B cell (primary cell): ENCODE measurements around the gene CCDC85C. TPM values are rescaled to one million over a fixed set of nuclear protein-coding genes. Genes with fewer than 3 reads are reported as not detected.

Source experiments
- ATAC-seq: fragments of 200-7000 bp; cut with Tn5 transposase; one replicate; pipeline ENCODE4 v1.10.0; 2021; ENCODE audit warnings: low read depth, mild to moderate bottlenecking, moderate number of reproducible peaks, moderate library complexity
- CTCF ChIA-PET: fragments of 350-600 bp; sonication (Branson Sonifier 250); formaldehyde crosslinking; loops from one replicate; lab custom pipeline; 2021; ENCODE audit warnings: antibody characterized with exemption, inconsistent platforms; lab: Charles Lee
- POLR2A ChIA-PET: fragments of 350-600 bp; sonication (Branson Sonifier 250); formaldehyde crosslinking; loops from one replicate; lab custom pipeline; 2021; ENCODE audit warnings: antibody characterized with exemption; lab: Charles Lee
- DNase-seq: peaks from one replicate; pipeline ENCODE4 v3.0.0; 2013
- H2AFZ ChIP-seq: 2 replicates; pipeline ENCODE4 v1.6.1; 2012; ENCODE audit warnings: mild to moderate bottlenecking, low read depth, low read length; ENCODE audit not compliant: insufficient read depth, poor library complexity, severe bottlenecking
- H3K27ac ChIP-seq, 2 donors: 1 replicate in 1 of 2; 2 replicates in 1 of 2; pipeline ENCODE4 v1.5.1; 2012 to 2013; ENCODE audit warnings: low read length in 2 of 2, mild to moderate bottlenecking in 2 of 2, moderate library complexity in 1 of 2
- H3K27me3 ChIP-seq, 4 experiments: fragments of 200-600 bp in 1 of 4; sonication (generic) in 1 of 4; replicated peaks in 1 of 4; 1 replicate in 2 of 4; 2 replicates in 2 of 4; pipeline versions ENCODE4 v1.6.1 to v1.7.0; 2013 to 2016; ENCODE audit warnings: low read length in 3 of 4, mild to moderate bottlenecking in 2 of 4, mixed read lengths in 1 of 4, moderate library complexity in 1 of 4; ENCODE audit not compliant: insufficient read depth in 4 of 4, control insufficient read depth in 3 of 4; ENCODE audit errors: control extremely low read depth in 1 of 4
- H3K36me3 ChIP-seq, 2 experiments: replicated peaks in 1 of 2; 1 replicate in 1 of 2; 2 replicates in 1 of 2; pipeline versions ENCODE4 v1.6.1 to v1.7.1; 2013; ENCODE audit warnings: low read length in 1 of 2; ENCODE audit not compliant: insufficient read depth in 2 of 2, control insufficient read depth in 1 of 2; ENCODE audit errors: control extremely low read depth in 1 of 2, extremely low read depth in 1 of 2
- H3K4me1 ChIP-seq, 2 donors: fragments of 200-600 bp in 1 of 2; sonication (generic) in 1 of 2; 1 replicate in 1 of 2; 2 replicates in 1 of 2; pipeline versions ENCODE4 v1.5.1 to v1.6.1; 2013 to 2017; ENCODE audit warnings: low read length in 2 of 2; ENCODE audit not compliant: control insufficient read depth in 2 of 2, insufficient read depth in 2 of 2
- H3K4me2 ChIP-seq: replicated peaks from 2 replicates; pipeline ENCODE3; 2012; ENCODE audit warnings: mild to moderate bottlenecking, low read depth, low read length; ENCODE audit not compliant: poor library complexity, severe bottlenecking
- H3K4me3 ChIP-seq, 5 experiments: fragments of 200-600 bp in 1 of 5; sonication (generic) in 1 of 5; 1 replicate in 3 of 5; 2 replicates in 2 of 5; pipeline versions ENCODE4 v1.5.1 to v1.7.0; 2011 to 2016; ENCODE audit warnings: low read length in 4 of 5, mild to moderate bottlenecking in 4 of 5, low read depth in 2 of 5, control low read depth in 1 of 5, moderate library complexity in 1 of 5; ENCODE audit not compliant: insufficient read depth in 1 of 5; ENCODE audit errors: control extremely low read depth in 1 of 5, extremely low read depth in 1 of 5
- H3K79me2 ChIP-seq: fragments of 200-600 bp; sonication (generic); one replicate; pipeline ENCODE4 v1.6.0; 2016; ENCODE audit warnings: low read length; ENCODE audit not compliant: control insufficient read depth, insufficient read depth
- H3K9ac ChIP-seq: fragments of 200-600 bp; sonication (generic); 2 replicates; pipeline ENCODE4 v1.6.1; 2017; ENCODE audit warnings: mild to moderate bottlenecking, low read length, moderate library complexity
- H3K9me3 ChIP-seq, 3 donors: one replicate each; pipeline versions ENCODE4 v1.6.1 to v1.7.1; 2013; ENCODE audit warnings: low read length in 2 of 3; ENCODE audit not compliant: control insufficient read depth in 2 of 3, insufficient read depth in 1 of 3; ENCODE audit errors: control extremely low read depth in 1 of 3
- H4K20me1 ChIP-seq: 2 replicates; pipeline ENCODE4 v1.6.0; 2012; ENCODE audit warnings: mild to moderate bottlenecking, low read length; ENCODE audit not compliant: insufficient read depth, control insufficient read depth, poor library complexity, severe bottlenecking
- H3K27ac Mint-ChIP-seq: one replicate; pipeline ENCODE4 v1.8.0; 2021; ENCODE audit warnings: mixed read lengths
- H3K27me3 Mint-ChIP-seq: one replicate; pipeline ENCODE4 v1.8.0; 2021; ENCODE audit warnings: mixed read lengths
- H3K4me1 Mint-ChIP-seq: one replicate; pipeline ENCODE4 v1.8.0; 2021; ENCODE audit warnings: mixed read lengths
- H3K4me3 Mint-ChIP-seq: one replicate; pipeline ENCODE4 v1.8.0; 2021; ENCODE audit warnings: mixed read lengths
- H3K9me3 Mint-ChIP-seq: one replicate; pipeline ENCODE4 v1.8.0; 2022; ENCODE audit warnings: mixed read lengths; ENCODE audit not compliant: insufficient read depth
- EZH2 ChIP-seq: IDR thresholded peaks from 2 replicates; pipeline ENCODE4 v1.6.1; 2012; ENCODE audit warnings: borderline replicate concordance, low read depth, mild to moderate bottlenecking, moderate library complexity, low read length; ENCODE audit not compliant: insufficient read depth, poor library complexity, severe bottlenecking
- WGBS: methylation state at CpG from one replicate; pipeline ENCODE4 v1.1.5; 2013; ENCODE audit warnings: missing lambda C conversion rate; ENCODE audit not compliant: insufficient coverage; 5-methylcytosine and 5-hydroxymethylcytosine counted together
- intact Hi-C: fragments of 100-400 bp; cut with micrococcal nuclease; formaldehyde crosslinking; loops from one replicate; pipeline ENCODE4 v1.10.0; 2022
- polyA plus RNA-seq: library from polyadenylated mRNA; depleted of rRNA; stranded (reverse); fragments of >200 nt; gene quantifications from 2 replicates; pipeline ENCODE4 v1.2.3, GENCODE V29; 2012
- total RNA-seq, 2 donors: library from RNA; stranded (reverse); fragments of 120-200 nt in 1 of 2; gene quantifications; 1 replicate in 1 of 2; 2 replicates in 1 of 2; pipeline versions ENCODE4 v1.2.3 to v1.2.4, GENCODE V29; 2013 to 2022
- TF ChIP-seq, protein P1 (sequence below): fragments of 200-600 bp; IDR thresholded peaks from one replicate; pipeline ENCODE4 v1.8.0; 2022; ENCODE audit warnings: antibody characterized with exemption, mild to moderate bottlenecking

Gene CCDC85C
- total and polyA plus RNA-seq, 2 donors (not counting 1 experiment from before 2014, with no cell fraction given): 0.52 to 2.7 TPM

DNA sequence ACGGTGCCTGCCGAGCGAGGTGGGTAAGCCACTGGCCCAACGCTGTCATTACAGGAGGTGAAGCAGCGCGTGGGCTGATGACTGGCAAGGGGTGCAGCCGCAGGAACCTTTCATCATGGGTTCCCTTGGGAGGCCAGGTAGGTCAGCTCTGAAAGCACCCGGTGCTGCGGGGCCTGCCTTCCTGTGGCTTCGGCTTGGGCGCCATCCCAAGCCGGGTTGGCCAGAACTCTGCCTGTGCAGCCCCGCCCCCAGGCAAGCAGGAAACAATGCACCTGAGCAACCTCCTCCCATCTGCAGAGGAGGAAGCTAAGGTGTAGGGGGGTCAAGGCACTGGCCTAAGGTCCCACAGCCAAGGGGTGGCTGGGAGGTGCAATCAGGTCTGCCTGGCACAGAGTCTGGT lies 21.0 kb upstream of the CCDC85C start:
- H3K4me1 Mint-ChIP-seq: no peaks in the 10 kb centered on the region
- peaks cover 38% of the 10 kb centered on the region for H3K27me3 Mint-ChIP-seq
- intact Hi-C loops: no loop called here
- Histone ChIP-seq H3K4me1 (peaks cover 0 to 4% of the 10 kb centered on the region in 2 donors), H3K79me2 (no peaks in the 10 kb centered on the region), H3K36me3 (no peaks in the 10 kb centered on the region), H3K27me3 (peaks cover 0 to 20% (median under 1%) of the 10 kb centered on the region in 4 experiments), H3K4me2 (no peak overlapping the region), H2AFZ (no peak overlapping the region), H4K20me1 (no peaks in the 10 kb centered on the region), H3K27ac (no peak overlapping the region), H3K4me3 (no peak overlapping the region), H3K9me3 (no peaks in the 10 kb centered on the region), H3K9ac (no peak overlapping the region)
- DNase-seq (no peak), ATAC-seq (no peak)
- ChIA-PET CTCF (no interaction called here), POLR2A (no interaction called here)
- no peak overlapping the region for H3K4me3 Mint-ChIP-seq
- no peak overlapping the region for H3K27ac Mint-ChIP-seq
- no peak for TF ChIP-seq EZH2
- TF ChIP-seq, protein P1, sequence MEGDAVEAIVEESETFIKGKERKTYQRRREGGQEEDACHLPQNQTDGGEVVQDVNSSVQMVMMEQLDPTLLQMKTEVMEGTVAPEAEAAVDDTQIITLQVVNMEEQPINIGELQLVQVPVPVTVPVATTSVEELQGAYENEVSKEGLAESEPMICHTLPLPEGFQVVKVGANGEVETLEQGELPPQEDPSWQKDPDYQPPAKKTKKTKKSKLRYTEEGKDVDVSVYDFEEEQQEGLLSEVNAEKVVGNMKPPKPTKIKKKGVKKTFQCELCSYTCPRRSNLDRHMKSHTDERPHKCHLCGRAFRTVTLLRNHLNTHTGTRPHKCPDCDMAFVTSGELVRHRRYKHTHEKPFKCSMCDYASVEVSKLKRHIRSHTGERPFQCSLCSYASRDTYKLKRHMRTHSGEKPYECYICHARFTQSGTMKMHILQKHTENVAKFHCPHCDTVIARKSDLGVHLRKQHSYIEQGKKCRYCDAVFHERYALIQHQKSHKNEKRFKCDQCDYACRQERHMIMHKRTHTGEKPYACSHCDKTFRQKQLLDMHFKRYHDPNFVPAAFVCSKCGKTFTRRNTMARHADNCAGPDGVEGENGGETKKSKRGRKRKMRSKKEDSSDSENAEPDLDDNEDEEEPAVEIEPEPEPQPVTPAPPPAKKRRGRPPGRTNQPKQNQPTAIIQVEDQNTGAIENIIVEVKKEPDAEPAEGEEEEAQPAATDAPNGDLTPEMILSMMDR: no peak
- 76% methylated on average over 11 of the region's 13 CpGs for WGBS
- H3K9me3 Mint-ChIP-seq: no peaks in the 10 kb centered on the region

DNA sequence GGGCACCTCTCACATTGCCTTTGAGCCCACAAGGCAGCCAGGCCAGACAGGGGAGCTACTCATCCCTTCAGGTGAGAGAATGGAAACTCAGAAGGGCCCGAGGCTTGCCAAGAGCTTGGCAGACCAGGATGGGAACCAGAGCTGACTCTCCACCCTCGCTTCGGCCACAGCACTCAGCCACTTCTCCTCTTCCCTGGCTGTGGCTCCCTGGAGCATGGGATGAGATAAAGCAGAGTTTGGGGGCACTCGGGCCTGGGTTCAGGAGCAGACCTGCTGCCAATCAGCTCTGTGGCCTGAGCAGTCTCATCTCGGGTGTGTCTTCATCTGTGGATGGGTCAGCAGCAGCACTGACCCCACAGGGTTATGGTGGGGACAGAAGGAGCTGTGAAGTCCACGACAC lies 20.0 kb upstream of the CCDC85C start:
- no peak overlapping the region for H3K27ac ChIP-seq
- no peaks in the 10 kb centered on the region for H3K79me2 ChIP-seq
- no peaks in the 10 kb centered on the region for H3K9me3 ChIP-seq
- CTCF ChIA-PET: no interaction called here
- no peak overlapping the region for H3K9ac ChIP-seq
- peaks cover 37% of the 10 kb centered on the region for H3K27me3 Mint-ChIP-seq
- no peak overlapping the region for H3K4me3 Mint-ChIP-seq
- no peaks in the 10 kb centered on the region for H3K4me1 Mint-ChIP-seq
- peaks cover 0 to 22% (median 3%) of the 10 kb centered on the region in 4 experiments for H3K27me3 ChIP-seq
- H3K4me3 ChIP-seq: no peak overlapping the region
- H3K9me3 Mint-ChIP-seq: no peaks in the 10 kb centered on the region
- no peak overlapping the region for H3K4me2 ChIP-seq
- no peak for TF ChIP-seq EZH2
- TF ChIP-seq, protein P1: no peak
- H2AFZ ChIP-seq: no peak overlapping the region
- POLR2A ChIA-PET: no interaction called here
- no peaks in the 10 kb centered on the region for H3K36me3 ChIP-seq
- 92% methylated on average over 5 of the region's 6 CpGs for WGBS
- ATAC-seq (no peak), DNase-seq (no peak)
- intact Hi-C loops: no loop called here
- no peaks in the 10 kb centered on the region for H4K20me1 ChIP-seq
- no peak overlapping the region for H3K27ac Mint-ChIP-seq
- peaks cover 0 to 4% of the 10 kb centered on the region in 2 donors for H3K4me1 ChIP-seq
